Measurements from ENCODE around the gene DAAM2. TPM values are rescaled to one million over a fixed set of nuclear protein-coding genes. Genes with fewer than 3 reads are reported as not detected.

The DAAM2 gene
- total and polyA plus RNA-seq, 2 donors (not counting 1 experiment from before 2014, with no cell fraction given), result 41.5 to 48.2 TPM

- Histone ChIP-seq H3K9me3 (ENCODE audit: control insufficient read depth, insufficient read depth, low read depth, low read length) (no peaks in the 10 kb centered on the region), H3K4me2 (ENCODE audit: extremely low read depth, insufficient read depth, low read length) (peak overlapping the region; percentile 40), H4K20me1 (ENCODE audit: control insufficient read depth, extremely low read depth, insufficient read depth, low read length) (no peaks in the 10 kb centered on the region), H2AFZ (ENCODE audit: low read length) (peak overlapping the region; percentile 16), H3K27ac (ENCODE audit: insufficient read depth, low read length) (no peak overlapping the region), H3K79me2 (ENCODE audit: control insufficient read depth, insufficient read depth, low read length) (peaks cover 3% of the 10 kb centered on the region), H3K4me1 (ENCODE audit: control insufficient read depth, extremely low read depth, insufficient read depth, low read length) (peaks cover 19% of the 10 kb centered on the region), H3K4me3 (replicated peaks in 1 of 4; ENCODE audit: control extremely low read depth in 1 of 4, insufficient read depth in 1 of 4, low read depth in 3 of 4, low read length in 4 of 4) (no peak overlapping the region), H3K36me3 (ENCODE audit: control insufficient read depth, insufficient read depth, low read length) (no peaks in the 10 kb centered on the region), H3K27me3 (ENCODE audit: control insufficient read depth, insufficient read depth, low read length) (no peaks in the 10 kb centered on the region), H3K9ac (ENCODE audit: insufficient read depth, low read length) (no peak overlapping the region)
- TF ChIP-seq CTCF (conservative IDR thresholded peaks at IDR 0.05 in 1 of 2, IDR thresholded peaks at IDR 0.05 in 1 of 2; ENCODE audit: low read depth in 1 of 2, low read length in 2 of 2), result no peak
- no peak for TF ChIP-seq EZH2 (IDR thresholded peaks at IDR 0.05; ENCODE audit: low read length, missing control alignments)
- peak; percentile 52 to 59 for DNase-seq (ENCODE audit: low read depth in 2 of 2)
Measured at GRCh38 chr6:39790772-39791171, 1.4 kb upstream of the DAAM2 start.

GRCh38 chr6:39791311-39791710, 865 bp upstream of the DAAM2 start:
- Histone ChIP-seq H3K9me3 (ENCODE audit: control insufficient read depth, insufficient read depth, low read depth, low read length) (no peaks in the 10 kb centered on the region), H3K27ac (ENCODE audit: insufficient read depth, low read length) (no peak overlapping the region), H4K20me1 (ENCODE audit: control insufficient read depth, extremely low read depth, insufficient read depth, low read length) (no peaks in the 10 kb centered on the region), H3K79me2 (ENCODE audit: control insufficient read depth, insufficient read depth, low read length) (peaks cover 3% of the 10 kb centered on the region), H3K27me3 (ENCODE audit: control insufficient read depth, insufficient read depth, low read length) (no peaks in the 10 kb centered on the region), H3K4me3 (replicated peaks in 1 of 4; ENCODE audit: control extremely low read depth in 1 of 4, insufficient read depth in 1 of 4, low read depth in 3 of 4, low read length in 4 of 4) (no peak overlapping the region), H3K9ac (ENCODE audit: insufficient read depth, low read length) (no peak overlapping the region), H3K36me3 (ENCODE audit: control insufficient read depth, insufficient read depth, low read length) (no peaks in the 10 kb centered on the region), H3K4me2 (ENCODE audit: extremely low read depth, insufficient read depth, low read length) (no peak overlapping the region), H3K4me1 (ENCODE audit: control insufficient read depth, extremely low read depth, insufficient read depth, low read length) (peaks cover 19% of the 10 kb centered on the region), H2AFZ (ENCODE audit: low read length) (no peak overlapping the region)
- peak in 1 of 2 donors; percentile 35 for DNase-seq (ENCODE audit: low read depth in 2 of 2)
- peak; percentile 32 to 38 for TF ChIP-seq CTCF (conservative IDR thresholded peaks at IDR 0.05 in 1 of 2, IDR thresholded peaks at IDR 0.05 in 1 of 2; ENCODE audit: low read depth in 1 of 2, low read length in 2 of 2)
- no peak for TF ChIP-seq EZH2 (IDR thresholded peaks at IDR 0.05; ENCODE audit: low read length, missing control alignments)

- no peaks in the 10 kb centered on the region for H3K27me3 ChIP-seq (ENCODE audit: control insufficient read depth, insufficient read depth, low read length)
- H2AFZ ChIP-seq (ENCODE audit: low read length), result peak overlapping the region; percentile 57
- H3K4me2 ChIP-seq (ENCODE audit: extremely low read depth, insufficient read depth, low read length), result peak overlapping the region; percentile 99
- peaks cover 3% of the 10 kb centered on the region for H3K79me2 ChIP-seq (ENCODE audit: control insufficient read depth, insufficient read depth, low read length)
- peak in 1 of 2 donors; percentile 24 for DNase-seq (ENCODE audit: low read depth in 2 of 2)
- no peaks in the 10 kb centered on the region for H4K20me1 ChIP-seq (ENCODE audit: control insufficient read depth, extremely low read depth, insufficient read depth, low read length)
- TF ChIP-seq EZH2 (IDR thresholded peaks at IDR 0.05; ENCODE audit: low read length, missing control alignments) (no peak), CTCF (conservative IDR thresholded peaks at IDR 0.05 in 1 of 2, IDR thresholded peaks at IDR 0.05 in 1 of 2; ENCODE audit: low read depth in 1 of 2, low read length in 2 of 2) (no peak)
- H3K9ac ChIP-seq (ENCODE audit: insufficient read depth, low read length), result peak overlapping the region; percentile 69
- no peaks in the 10 kb centered on the region for H3K36me3 ChIP-seq (ENCODE audit: control insufficient read depth, insufficient read depth, low read length)
- H3K27ac ChIP-seq (ENCODE audit: insufficient read depth, low read length), result peak overlapping the region; percentile 58
- H3K9me3 ChIP-seq (ENCODE audit: control insufficient read depth, insufficient read depth, low read depth, low read length), result no peaks in the 10 kb centered on the region
- H3K4me3 ChIP-seq (replicated peaks in 1 of 4; ENCODE audit: control extremely low read depth in 1 of 4, insufficient read depth in 1 of 4, low read depth in 3 of 4, low read length in 4 of 4), result peak overlapping the region; percentile 66 to 88 (median 74)
- H3K4me1 ChIP-seq (ENCODE audit: control insufficient read depth, extremely low read depth, insufficient read depth, low read length), result peaks cover 19% of the 10 kb centered on the region
Measured at GRCh38 chr6:39792540-39793450, 619 bp downstream of the DAAM2 start.
